ENCODE data around the gene LENEP. TPM values are rescaled to one million over a fixed set of nuclear protein-coding genes. Genes with fewer than 3 reads are reported as not detected.

Gene LENEP
- total and polyA plus RNA-seq, 2 of the 8 experiments (the other 6 are each of a cell fraction or from before 2014, with no cell fraction given), result 1.3 TPM; not detected in 1

GRCh38 chr1:155008015-155008941, 14.9 kb downstream of the LENEP start:
- 79% methylated on average over 9 of the region's 16 CpGs; no CpG with 5 or more reads in 1 of the 2 experiments for WGBS, 2 experiments (ENCODE audit: extremely low coverage in 1 of 2, insufficient coverage in 1 of 2, insufficient read length in 1 of 2, insufficient replicate concordance in 2 of 2, low coverage in 1 of 2, low lambda C conversion rate in 2 of 2, missing lambda C conversion rate in 1 of 2)
- H2BK120ac ChIP-seq (replicated peaks; ENCODE audit: low read depth, low read length), result no peak overlapping the region
- H3K4me1 ChIP-seq (replicated peaks in 1 of 4; ENCODE audit: control insufficient read depth in 3 of 4, insufficient read depth in 4 of 4, low read length in 3 of 4), result peaks cover 15 to 62% (median 44%) of the 10 kb centered on the region in 4 experiments
- peaks cover 0 to 2% (median 0%) of the 10 kb centered on the region in 4 experiments; a peak in 2 of 8 replicates for H3K36me3 ChIP-seq (ENCODE audit: control insufficient read depth in 2 of 4, insufficient read depth in 4 of 4, low read length in 3 of 4)
- no peak overlapping the region for H2AFZ ChIP-seq (ENCODE audit: low read length)
- H3K27me3 ChIP-seq (replicated peaks in 1 of 4; ENCODE audit: control insufficient read depth in 3 of 4, extremely low read depth in 1 of 4, insufficient read depth in 3 of 4, low read length in 3 of 4), result no peaks in the 10 kb centered on the region
- H3K27ac ChIP-seq (ENCODE audit: low read depth, low read length), result no peak overlapping the region
- H3K18ac ChIP-seq (ENCODE audit: extremely low read depth, low read length), result peak overlapping the region; percentile 83; the same call in 1 of the 2 replicates
- ChIA-PET CTCF (ENCODE audit: partially characterized antibody) (interaction anchor here (0.5 to 18.6 kb wide), 19 partner anchors 10 to 236 kb away, joined by 3 to 354 read pairs (median 4); partner anchors contain the start of genes ADAM15, EFNA4, FLAD1 and LENEP), POLR2A (ENCODE audit: partially characterized antibody) (interaction anchor here (0.9 to 14.8 kb wide), 8 partner anchors 7 to 53 kb away, joined by 3 to 128 read pairs (median 7); partner anchors contain the start of genes CKS1B, FLAD1, LENEP and PBXIP1)
- H3K14ac ChIP-seq (ENCODE audit: insufficient read length), result no peak overlapping the region
- H4K5ac ChIP-seq (ENCODE audit: insufficient read length, low read depth, low read length), result peak overlapping the region; percentile 41
- DNase-seq (ENCODE audit: low read depth in 1 of 2, low spot score in 2 of 2) (no peak), FAIRE-seq (no peak)
- peak overlapping the region in 1 of 4 experiments; percentile 36; a peak in 2 of 8 replicates for H3K4me3 ChIP-seq (ENCODE audit: extremely low read depth in 1 of 4, insufficient read depth in 2 of 4, low read depth in 3 of 4, low read length in 4 of 4)
- peak overlapping the region; percentile 39; the same call in 1 of the 2 replicates for H2BK12ac ChIP-seq (ENCODE audit: low read depth, low read length)
- H2BK5ac ChIP-seq (ENCODE audit: low read depth, low read length), result peak overlapping the region; percentile 54; the same call in 1 of the 2 replicates
- H2BK20ac ChIP-seq (ENCODE audit: low read length), result no peak overlapping the region
- TF ChIP-seq TAF7 (optimal IDR thresholded peaks at IDR 0.05; ENCODE audit: borderline replicate concordance, low read depth, low read length) (no peak), KDM1A (IDR thresholded peaks at IDR 0.05; ENCODE audit: borderline replicate concordance, low read length) (peak; percentile 91; the same call in 1 of the 2 replicates), RAD21 (IDR thresholded peaks at IDR 0.05 in 1 of 2, conservative IDR thresholded peaks at IDR 0.05 in 1 of 2; ENCODE audit: low read depth in 2 of 2, low read length in 2 of 2) (no peak), TBP (IDR thresholded peaks at IDR 0.05; ENCODE audit: low read depth, low read length) (no peak), ASH2L (IDR thresholded peaks at IDR 0.05; ENCODE audit: low read length) (peak; percentile 45)
- peaks cover 0 to 60% of the 10 kb centered on the region in 2 experiments; a peak in 3 of 4 replicates for H3K79me2 ChIP-seq (ENCODE audit: control insufficient read depth in 1 of 2, insufficient read depth in 2 of 2, low read length in 2 of 2)
- peaks cover 3% of the 10 kb centered on the region; the same call in 1 of the 2 replicates for H3K23me2 ChIP-seq (ENCODE audit: low read depth, low read length)
- H4K8ac ChIP-seq (ENCODE audit: extremely low read depth, insufficient read depth, low read length), result no peak overlapping the region
- H3K9me3 ChIP-seq (ENCODE audit: insufficient read depth in 2 of 2, low read depth in 1 of 2, low read length in 1 of 2), result no peaks in the 10 kb centered on the region
- peaks cover 0 to 17% of the 10 kb centered on the region in 2 experiments for H4K20me1 ChIP-seq (replicated peaks in 1 of 2; ENCODE audit: control insufficient read depth in 1 of 2, insufficient read depth in 2 of 2, low read length in 2 of 2)
- no peak overlapping the region for H2BK15ac ChIP-seq (ENCODE audit: low read length)
- H3K79me1 ChIP-seq (ENCODE audit: low read depth, low read length), result peaks cover 20% of the 10 kb centered on the region
- H3K23ac ChIP-seq (ENCODE audit: insufficient read length), result no peak overlapping the region
- H3K56ac ChIP-seq (replicated peaks; ENCODE audit: insufficient read length, low read depth, low read length), result no peak overlapping the region
- no peak overlapping the region for H2AK5ac ChIP-seq (ENCODE audit: low read depth, low read length)
- H3K9ac ChIP-seq (replicated peaks in 1 of 4; ENCODE audit: extremely low read depth in 1 of 4, low read depth in 3 of 4, low read length in 3 of 4), result no peak overlapping the region
- H3K4me2 ChIP-seq (ENCODE audit: insufficient read depth in 1 of 2, low read depth in 2 of 2, low read length in 2 of 2), result peak overlapping the region; percentile 34 to 42; a peak in 3 of 4 replicates
- peak overlapping the region; percentile 12 for H4K91ac ChIP-seq (replicated peaks; ENCODE audit: insufficient read length, low read length)
- no peak overlapping the region for H3K4ac ChIP-seq (replicated peaks; ENCODE audit: insufficient read length, low read depth, low read length)
